GM18511 (cell line): ENCODE data around the gene SNX15.

Experiments used
- ATAC-seq: cut with Tn5 transposase; IDR thresholded peaks from one replicate; pipeline ENCODE4 v1.9.1; 2021; ENCODE audit warnings: mild to moderate bottlenecking, moderate library complexity; ENCODE audit not compliant: unreplicated experiment

Gene SNX15

GRCh38 chr11:65083834-65084597 is 56.8 kb downstream of the SNX15 start, which contains the start of the genes CDCA5 and ZFPL1:
Gene CDCA5, minus strand, starts transcription at chr11:65084040. Its CDS starts 62 bp downstream, at chr11:65083978.
Gene ZFPL1, plus strand, starts transcription at chr11:65084222. Its CDS starts 477 bp downstream, at chr11:65084699.
- peak; percentile 80 for ATAC-seq

DNA sequence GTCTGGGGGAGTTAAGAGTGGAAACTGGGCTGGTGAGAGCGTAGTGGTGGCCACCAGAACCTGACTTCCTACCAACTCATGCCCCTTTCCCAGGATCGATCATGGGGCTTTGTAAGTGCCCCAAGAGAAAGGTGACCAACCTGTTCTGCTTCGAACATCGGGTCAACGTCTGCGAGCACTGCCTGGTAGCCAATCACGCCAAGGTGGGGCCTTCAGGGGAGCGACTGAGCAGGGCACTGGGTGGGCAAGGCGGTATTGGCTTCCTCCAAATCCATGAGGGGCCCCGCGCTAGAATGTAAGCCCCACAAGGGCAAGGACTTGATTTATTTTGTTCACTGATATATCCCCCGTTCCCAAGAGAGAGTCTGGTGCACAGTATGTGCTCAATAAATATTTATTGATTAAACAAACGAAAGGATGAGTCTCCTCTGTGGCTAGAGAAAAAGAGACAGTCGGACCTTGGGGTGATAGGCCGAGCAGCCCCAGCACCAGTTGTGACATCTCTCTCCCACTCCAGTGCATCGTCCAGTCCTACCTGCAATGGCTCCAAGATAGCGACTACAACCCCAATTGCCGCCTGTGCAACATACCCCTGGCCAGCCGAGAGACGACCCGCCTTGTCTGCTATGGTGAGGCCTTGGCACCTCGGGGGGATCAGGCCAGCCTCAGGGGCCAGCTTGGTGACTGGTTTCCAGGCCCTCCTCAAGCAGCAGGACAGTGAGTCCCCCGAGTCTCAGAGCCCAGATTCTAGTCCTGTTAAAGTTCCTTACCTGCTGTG is 57.5 kb downstream of the SNX15 start:
- ATAC-seq: no peak

DNA sequence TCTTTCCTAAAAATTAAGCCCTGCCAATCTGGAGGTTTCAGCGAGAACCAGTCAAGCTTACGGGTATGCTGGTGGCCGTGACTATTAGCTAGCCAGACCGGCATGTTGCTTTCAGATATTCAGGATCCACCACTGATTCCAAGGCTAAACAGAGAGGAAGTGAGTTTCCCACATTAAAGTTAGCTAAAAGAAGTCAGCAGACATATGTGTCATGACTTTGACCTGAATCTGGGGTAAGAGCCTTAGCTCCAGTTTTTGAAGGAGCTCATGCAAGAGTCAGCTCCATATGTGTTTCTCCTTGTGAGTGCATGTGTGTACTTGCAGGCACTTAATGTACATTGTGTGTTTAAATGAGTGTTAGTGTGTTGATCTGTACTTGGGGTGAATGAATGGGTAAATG is 58.2 kb downstream of the SNX15 start:
- no peak for ATAC-seq

- no peak for ATAC-seq
These were observed 59.6 kb downstream of the SNX15 start for GRCh38 chr11:65086809-65087208.

DNA sequence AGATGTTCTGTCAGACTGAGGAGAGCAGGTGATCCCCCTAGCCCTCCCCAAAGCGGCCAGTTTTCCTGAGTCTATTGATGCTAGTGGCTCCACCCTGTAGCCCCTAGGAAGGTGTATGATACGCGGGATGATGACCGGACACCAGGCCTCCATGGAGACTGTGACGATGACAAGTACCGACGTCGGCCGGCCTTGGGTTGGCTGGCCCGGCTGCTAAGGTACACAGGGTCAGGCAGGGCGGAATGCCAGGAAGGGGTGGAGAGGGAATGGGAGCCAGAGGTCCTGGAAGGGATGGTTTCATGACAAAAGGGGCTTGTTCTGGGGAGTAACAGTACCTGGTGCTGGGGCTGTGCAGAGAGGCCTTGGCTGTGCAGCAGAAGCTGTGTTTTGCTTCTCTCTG is 60.0 kb downstream of the SNX15 start:
- no peak for ATAC-seq

DNA sequence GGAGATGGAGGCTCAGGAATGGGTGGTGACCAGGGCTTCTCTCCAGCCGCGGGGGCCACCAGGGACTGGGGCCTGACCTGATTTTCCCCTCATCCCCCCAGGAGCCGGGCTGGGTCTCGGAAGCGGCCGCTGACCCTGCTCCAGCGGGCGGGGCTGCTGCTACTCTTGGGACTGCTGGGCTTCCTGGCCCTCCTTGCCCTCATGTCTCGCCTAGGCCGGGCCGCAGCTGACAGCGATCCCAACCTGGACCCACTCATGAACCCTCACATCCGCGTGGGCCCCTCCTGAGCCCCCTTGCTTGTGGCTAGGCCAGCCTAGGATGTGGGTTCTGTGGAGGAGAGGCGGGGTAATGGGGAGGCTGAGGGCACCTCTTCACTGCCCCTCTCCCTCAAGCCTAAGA is 60.6 kb downstream of the SNX15 start:
- no peak for ATAC-seq

- no peak for ATAC-seq
These were observed 62.4 kb downstream of the SNX15 start for GRCh38 chr11:65089621-65090020.
